GM04503 (cell line): Measurements from ENCODE around the gene POP5.
"Not testable (repeated sequence)": the region's sequence is repeated elsewhere in the genome, so short reads cannot be mapped to it uniquely, and the experiment has no call there.

Experiments used
- DNase-seq: peaks from one replicate; pipeline ENCODE4 v3.0.0-alpha.2; 2012; ENCODE audit warnings: low read depth

The POP5 gene

DNA sequence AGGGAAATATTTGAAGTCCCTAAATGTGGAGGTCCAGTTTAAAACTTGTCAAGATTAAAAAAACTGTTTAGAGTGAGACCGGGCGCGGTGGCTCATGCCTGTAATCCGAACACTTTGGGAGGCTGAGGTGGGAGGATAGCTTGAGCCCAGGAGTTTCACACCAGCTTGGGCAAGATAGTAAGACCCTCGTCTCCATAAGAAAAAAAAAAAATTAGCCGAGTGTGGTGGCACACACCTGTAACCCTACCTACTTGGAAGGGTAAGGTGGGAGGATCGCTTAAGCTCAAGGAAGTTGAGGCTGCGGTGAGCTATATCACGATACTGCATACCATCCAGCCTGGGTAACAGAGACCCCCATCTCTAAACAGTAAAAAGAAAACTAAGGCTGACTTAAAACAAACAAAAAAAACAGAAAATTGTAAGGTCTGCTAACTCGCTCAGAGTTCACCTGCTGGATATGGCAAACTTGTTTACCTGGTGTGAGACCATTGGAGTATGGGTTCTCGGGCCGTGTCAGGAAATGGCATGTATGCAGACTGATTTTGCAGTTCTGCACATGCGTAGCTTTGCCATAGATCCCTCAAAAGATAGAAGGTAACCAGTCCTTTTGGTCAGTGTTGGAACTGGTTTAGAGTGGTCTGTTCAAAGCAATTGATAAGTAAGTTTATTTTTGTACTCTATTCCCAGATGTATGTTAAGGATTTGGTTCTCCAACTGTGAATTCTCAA lies 45.0 kb downstream of the POP5 start:
- DNase-seq, result no peak

DNA sequence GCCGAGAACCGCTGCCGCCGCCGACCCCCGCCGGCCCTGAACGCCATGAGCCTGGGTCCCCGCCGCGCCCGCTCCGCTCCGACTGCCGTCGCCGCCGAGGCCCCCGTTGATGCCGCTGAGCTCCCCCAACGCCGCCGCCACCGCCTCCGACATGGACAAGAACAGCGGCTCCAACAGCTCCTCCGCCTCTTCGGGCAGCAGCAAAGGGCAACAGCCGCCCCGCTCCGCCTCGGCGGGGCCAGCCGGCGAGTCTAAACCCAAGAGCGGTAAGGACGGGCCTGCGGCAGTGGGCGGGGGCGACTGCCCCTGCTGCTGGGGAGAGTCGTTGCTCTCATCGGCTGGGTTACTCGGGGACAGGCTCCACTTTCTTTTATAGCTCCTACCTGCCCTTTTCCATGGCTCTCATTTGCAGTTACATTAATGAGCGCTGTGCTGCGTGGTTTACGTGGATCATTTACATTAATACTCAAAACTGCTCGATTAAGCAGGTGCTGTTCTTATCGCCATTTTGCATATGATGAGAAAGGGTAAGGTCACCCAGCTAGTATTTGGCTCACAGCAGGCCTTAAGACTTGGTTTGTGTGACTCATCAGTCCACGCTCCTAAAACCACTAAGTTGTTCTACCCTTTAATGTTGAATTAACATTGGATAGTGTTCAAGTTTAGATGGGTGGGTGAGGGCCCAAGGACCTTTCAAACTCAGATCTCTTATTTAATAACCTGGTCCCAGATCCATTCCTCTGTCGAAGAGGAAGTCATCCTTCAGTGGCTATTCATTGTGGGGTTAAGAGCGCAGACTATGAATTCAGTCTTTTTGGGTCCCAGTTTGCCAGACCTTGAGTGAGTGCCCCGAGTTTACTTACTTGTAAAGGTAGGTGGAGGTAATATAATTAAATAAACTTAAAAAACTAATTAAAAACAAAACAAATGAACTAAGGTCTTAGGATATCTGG lies 46.2 kb downstream of the POP5 start:
- DNase-seq, result peak; percentile 35

DNA sequence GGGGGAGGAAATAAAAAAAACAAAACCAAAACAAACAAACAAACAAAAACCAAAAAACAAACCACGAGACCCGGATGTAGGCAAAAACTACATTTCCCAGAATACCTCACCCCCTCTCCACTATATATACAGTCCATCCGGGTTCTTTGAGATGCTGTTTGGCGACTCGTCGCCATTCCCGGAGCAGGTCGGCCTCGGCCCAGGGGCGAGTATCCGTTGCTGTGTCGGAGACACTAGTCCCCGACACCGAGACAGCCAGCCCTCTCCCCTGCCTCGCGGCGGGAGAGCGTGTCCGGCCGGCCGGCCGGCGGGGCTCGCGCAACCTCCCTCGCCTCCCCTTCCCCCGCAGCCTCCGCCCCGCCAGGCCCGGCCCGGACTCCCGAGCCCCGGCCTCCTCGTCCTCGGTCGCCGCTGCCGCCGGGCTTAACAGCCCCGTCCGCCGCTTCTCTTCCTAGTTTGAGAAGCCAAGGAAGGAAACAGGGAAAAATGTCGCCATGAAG lies 46.9 kb downstream of the POP5 start, which contains the start of gene RNF10:
Gene RNF10, plus strand, starts transcription at position 154 of the 500 bp plus-strand sequence. CDS start 456 bp downstream, outside the sequence.
- DNase-seq, result peak; percentile 45

DNA sequence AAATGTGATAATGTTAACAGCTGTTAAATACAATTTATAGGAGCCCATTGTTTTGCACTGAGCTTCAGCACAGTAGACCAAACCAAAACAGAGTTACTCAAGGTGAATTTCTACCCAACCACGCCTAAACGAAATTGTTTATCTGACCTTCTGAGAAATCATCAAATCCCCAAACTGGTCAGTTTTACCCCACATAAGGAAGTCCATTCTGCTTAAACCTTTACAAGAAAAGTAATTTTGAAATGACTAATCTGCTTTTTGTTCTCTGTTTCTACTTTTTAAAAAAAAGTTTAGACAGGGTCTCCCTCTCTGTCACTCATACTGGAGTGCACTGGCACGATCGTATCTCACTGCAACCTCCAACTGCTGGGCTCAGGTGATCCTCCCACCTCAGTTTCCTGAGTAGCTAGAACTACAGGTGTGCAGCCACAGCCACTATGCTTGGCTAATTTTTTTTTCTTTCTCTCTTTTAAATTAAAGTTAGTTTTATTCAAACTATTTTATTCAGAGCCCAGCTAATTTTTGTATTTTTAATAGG lies 48.4 kb downstream of the POP5 start:
- no peak for DNase-seq

DNA sequence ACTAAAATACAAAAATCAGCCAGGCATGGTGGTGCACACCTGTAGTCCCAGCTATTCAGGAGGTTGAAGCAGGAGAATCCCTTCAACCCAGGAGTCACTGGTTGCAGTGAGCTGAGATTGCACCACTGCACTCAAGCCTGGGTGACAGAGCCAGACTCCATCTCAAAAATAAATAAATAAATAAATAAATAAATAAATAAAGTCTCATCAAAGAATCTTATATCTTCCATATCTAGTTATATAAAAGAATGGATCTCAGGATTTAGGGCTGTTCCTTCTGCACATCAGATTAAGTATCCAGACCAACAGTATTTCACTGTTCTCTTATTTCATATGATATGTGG lies 50.8 kb downstream of the POP5 start:
- not testable (repeated sequence) for DNase-seq

DNA sequence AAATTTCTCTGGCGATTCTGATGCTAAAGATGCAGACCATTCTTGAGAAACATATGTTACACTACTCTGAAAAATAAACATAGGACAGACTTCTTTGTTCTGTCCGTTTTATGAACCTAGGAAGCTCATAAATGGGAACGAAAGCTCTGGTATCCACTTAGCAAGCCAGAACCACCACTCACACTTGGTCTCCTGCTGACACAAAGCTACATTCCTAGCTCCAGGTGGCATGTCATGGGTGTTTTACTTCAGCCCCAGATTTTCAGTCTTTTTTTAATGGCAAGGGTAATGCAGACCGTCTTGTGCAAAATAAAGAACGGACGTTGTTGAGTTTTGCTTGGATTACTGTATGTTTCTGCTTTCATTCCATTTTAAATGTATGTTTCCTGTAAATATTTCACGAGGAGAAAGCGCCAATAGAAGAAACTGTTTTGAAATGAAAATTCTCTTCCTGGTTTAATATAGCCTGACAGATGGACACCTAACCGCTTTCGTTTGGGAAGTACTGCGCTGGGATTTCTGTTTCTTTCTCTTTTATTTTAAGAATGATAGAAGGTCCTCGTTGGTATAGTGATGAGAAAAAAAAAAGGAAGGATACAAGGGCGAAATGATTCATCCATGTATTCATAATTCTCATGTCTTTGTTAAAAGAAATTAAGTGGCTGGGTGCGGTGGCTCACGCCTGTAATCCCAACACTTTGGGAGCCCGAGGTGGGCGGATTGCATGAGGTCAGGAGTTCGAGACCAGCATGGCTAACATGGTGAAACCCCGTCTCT lies 51.4 kb downstream of the POP5 start:
- DNase-seq, result no peak

DNA sequence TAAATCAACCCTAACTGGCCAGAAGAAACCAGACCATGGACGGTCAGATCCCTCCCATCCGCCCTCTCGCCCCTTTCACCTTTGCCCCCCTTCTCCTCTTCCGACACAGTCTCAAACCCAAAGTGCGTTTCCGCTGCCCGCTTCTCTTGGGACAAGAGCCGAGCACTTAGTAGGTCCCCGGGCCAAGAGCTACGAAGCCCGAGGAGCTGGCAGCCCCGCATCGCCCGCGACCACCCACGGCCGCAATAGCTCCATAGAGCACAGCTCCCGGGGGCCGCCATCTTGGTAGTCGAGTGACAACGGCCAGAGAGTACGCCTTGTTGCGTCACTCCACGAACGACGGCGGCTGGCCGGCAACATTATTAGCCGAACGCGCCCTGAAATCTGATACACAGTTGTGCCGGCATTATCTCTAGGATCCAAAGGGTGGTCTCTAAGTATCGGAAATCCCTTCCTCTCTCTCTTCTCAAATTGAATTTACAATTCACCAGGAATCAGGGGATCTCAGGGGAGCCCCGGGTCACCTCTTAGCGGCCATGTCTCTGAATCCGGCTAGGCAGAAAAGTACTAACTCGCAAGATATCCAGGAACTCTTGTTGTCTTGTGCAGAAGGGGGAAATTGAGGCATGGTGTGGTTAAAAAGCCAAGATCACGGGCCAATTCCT lies 52.2 kb downstream of the POP5 start, which contains the start of gene COQ5:
Gene COQ5, minus strand, starts transcription at position 298 of the 665 bp plus-strand sequence. Its CDS starts 17 bp downstream, at position 281.
- DNase-seq, result peak; percentile 44
